Testis (tissue), 3 donors: ENCODE measurements around the gene COBL. TPM values are rescaled to one million over a fixed set of nuclear protein-coding genes. Genes with fewer than 3 reads are reported as not detected.

ENCODE experiments used
- DNase-seq: peaks from one replicate; pipeline ENCODE4 v3.0.0-alpha.2; 2019
- H3K27ac ChIP-seq, 2 donors: fragments of 200-600 bp; sonication (generic); one replicate each; pipeline ENCODE4 v1.5.1; 2019
- H3K27me3 ChIP-seq: fragments of 200-600 bp; sonication (generic); one replicate; pipeline ENCODE4 v1.5.1; 2019
- H3K36me3 ChIP-seq: fragments of 200-600 bp; sonication (generic); one replicate; pipeline ENCODE4 v1.5.1; 2017; ENCODE audit warnings: low read depth; ENCODE audit errors: missing control alignments
- H3K4me1 ChIP-seq: fragments of 200-600 bp; sonication (generic); one replicate; pipeline ENCODE4 v1.5.1; 2019
- H3K4me3 ChIP-seq, 2 donors: fragments of 200-600 bp; sonication (generic); one replicate each; pipeline ENCODE4 v1.5.1; 2017 to 2019
- H3K9me3 ChIP-seq: fragments of 200-600 bp; sonication (generic); one replicate; pipeline ENCODE4 v1.5.1; 2017
- CTCF ChIP-seq, 3 experiments: fragments of 450-650 bp in 2 of 3; fragments of 200-600 bp in 1 of 3; sonication (generic) in 1 of 3; IDR thresholded peaks; one replicate each; pipeline ENCODE4 v1.5.1; 2016 to 2019; ENCODE audit warnings: antibody characterized with exemption in 3 of 3, mild to moderate bottlenecking in 2 of 3, moderate library complexity in 1 of 3
- POLR2A ChIP-seq: fragments of 450-650 bp; IDR thresholded peaks from one replicate; pipeline ENCODE4 v1.6.1; 2017; ENCODE audit warnings: antibody characterized with exemption, mild to moderate bottlenecking, moderate library complexity
- WGBS, 2 donors: methylation state at CpG; one replicate each; pipeline ENCODE4 v1.1.5; 2018; 5-methylcytosine and 5-hydroxymethylcytosine counted together
- intact Hi-C: fragments of 100-400 bp; cut with DNase I; formaldehyde crosslinking; loops from one replicate; pipeline ENCODE4 v1.15.1; 2023; ENCODE audit warnings: low total_unique reads
- polyA plus RNA-seq: library from polyadenylated mRNA; stranded (reverse); fragments of 350-450 nt; fragmentation: Illumina TruSeq; extraction: RNeasy Lipid Tissue Mini Kit (QIAGEN cat#74804); gene quantifications from one replicate; pipeline ENCODE4 v1.2.3, GENCODE V29; 2014; ENCODE audit warnings: low read depth, low replicate concordance; ENCODE audit not compliant: insufficient read depth
- total RNA-seq, 2 donors: library from RNA; depleted of rRNA; stranded (reverse); fragments of >200 nt; gene quantifications; one replicate each; pipeline ENCODE4 v1.2.3, GENCODE V29; 2016

COBL gene
- total and polyA plus RNA-seq, 3 donors from 2014 or later = 9.2 to 14.8 (median 12.3) TPM

GRCh38 chr7:51046482-51046881 lies 270.1 kb downstream of the COBL start:
- no peaks in the 10 kb centered on the region for H3K9me3 ChIP-seq
- intact Hi-C loops = no loop called here
- no peak overlapping the region for H3K27ac ChIP-seq
- no peak for TF ChIP-seq POLR2A
- no peak for TF ChIP-seq CTCF (IDR thresholded peaks at IDR 0.05)
- H3K27me3 ChIP-seq = no peaks in the 10 kb centered on the region
- 58 to 68% methylated on average over 5 of the region's 5 CpGs for WGBS, 2 donors
- H3K36me3 ChIP-seq = no peaks in the 10 kb centered on the region
- H3K4me3 ChIP-seq = no peak overlapping the region
- DNase-seq = no peak
- no peaks in the 10 kb centered on the region for H3K4me1 ChIP-seq

GRCh38 chr7:51046103-51046466 lies 270.5 kb downstream of the COBL start:
- H3K4me3 ChIP-seq = no peak overlapping the region
- H3K27me3 ChIP-seq = no peaks in the 10 kb centered on the region
- no peak for TF ChIP-seq POLR2A
- no peak for TF ChIP-seq CTCF (IDR thresholded peaks at IDR 0.05)
- H3K27ac ChIP-seq = no peak overlapping the region
- no peaks in the 10 kb centered on the region for H3K4me1 ChIP-seq
- 82% methylated on average over 4 of the region's 4 CpGs for WGBS, 2 donors
- H3K36me3 ChIP-seq = no peaks in the 10 kb centered on the region
- H3K9me3 ChIP-seq = no peaks in the 10 kb centered on the region
- intact Hi-C loops = no loop called here
- no peak for DNase-seq

GRCh38 chr7:51045319-51046102 lies 271.1 kb downstream of the COBL start:
- Histone ChIP-seq H3K27me3 (no peaks in the 10 kb centered on the region), H3K36me3 (no peaks in the 10 kb centered on the region), H3K27ac (no peak overlapping the region), H3K9me3 (no peaks in the 10 kb centered on the region), H3K4me3 (no peak overlapping the region), H3K4me1 (no peaks in the 10 kb centered on the region)
- DNase-seq = no peak
- intact Hi-C loops = no loop called here
- WGBS, 2 donors = 81 to 85% methylated on average over 13 to 14 of the region's 14 CpGs
- TF ChIP-seq CTCF (IDR thresholded peaks at IDR 0.05) (no peak), POLR2A (no peak)

GRCh38 chr7:51043461-51043860 lies 273.1 kb downstream of the COBL start:
- Histone ChIP-seq H3K4me1 (no peaks in the 10 kb centered on the region), H3K4me3 (no peak overlapping the region), H3K9me3 (no peaks in the 10 kb centered on the region), H3K36me3 (no peaks in the 10 kb centered on the region), H3K27me3 (no peaks in the 10 kb centered on the region), H3K27ac (no peak overlapping the region)
- WGBS, 2 donors = 77 to 81% methylated on average over 14 of the region's 14 CpGs
- no peak for DNase-seq
- intact Hi-C loops = no loop called here
- no peak for TF ChIP-seq CTCF (IDR thresholded peaks at IDR 0.05)
- TF ChIP-seq POLR2A = no peak

GRCh38 chr7:51040787-51041186 lies 275.8 kb downstream of the COBL start:
- intact Hi-C loops = no loop called here
- no peak for DNase-seq
- 60 to 65% methylated on average over 6 of the region's 6 CpGs for WGBS, 2 donors
- Histone ChIP-seq H3K36me3 (no peaks in the 10 kb centered on the region), H3K9me3 (no peaks in the 10 kb centered on the region), H3K4me1 (no peaks in the 10 kb centered on the region), H3K27me3 (no peaks in the 10 kb centered on the region), H3K27ac (no peak overlapping the region), H3K4me3 (no peak overlapping the region)
- TF ChIP-seq CTCF (IDR thresholded peaks at IDR 0.05) (no peak), POLR2A (no peak)
